Ovary (tissue), 3 donors: ENCODE measurements around the gene ATP2B2.

ENCODE experiments used
- POLR2A ChIP-seq: fragments of 450-650 bp; IDR thresholded peaks from one replicate; pipeline ENCODE4 v1.6.1; 2017; ENCODE audit warnings: antibody characterized with exemption, mild to moderate bottlenecking, moderate library complexity
- TF ChIP-seq, protein P1 (sequence below), 3 donors: fragments of 450-650 bp in 2 of 3; fragments of 200-600 bp in 1 of 3; IDR thresholded peaks; one replicate each; pipeline versions ENCODE4 v1.5.1 to v1.8.0; 2016 to 2022; ENCODE audit warnings: antibody characterized with exemption in 3 of 3, mild to moderate bottlenecking in 1 of 3
- donor health status: DM: no; HTN: no; CAD: no.

DNA sequence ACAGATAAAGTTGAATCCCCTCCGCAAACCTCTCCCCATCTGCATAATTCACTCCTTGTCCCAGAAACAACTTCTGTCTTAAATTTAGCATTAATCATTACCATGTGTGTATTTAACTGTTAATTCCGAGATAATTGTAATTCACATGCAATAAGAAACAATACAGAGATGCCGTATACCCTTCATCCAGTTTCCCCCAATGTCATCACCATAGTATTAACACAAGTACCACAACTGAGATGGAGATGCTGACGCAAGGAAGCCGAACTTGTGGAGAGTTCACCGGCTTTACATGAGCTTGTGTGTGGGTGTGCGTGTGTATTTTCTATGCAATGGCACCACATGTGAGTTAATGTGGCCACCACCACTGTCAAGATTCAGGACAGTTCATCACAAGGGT lies 144.9 kb downstream of the ATP2B2 start:
- TF ChIP-seq, protein P1, sequence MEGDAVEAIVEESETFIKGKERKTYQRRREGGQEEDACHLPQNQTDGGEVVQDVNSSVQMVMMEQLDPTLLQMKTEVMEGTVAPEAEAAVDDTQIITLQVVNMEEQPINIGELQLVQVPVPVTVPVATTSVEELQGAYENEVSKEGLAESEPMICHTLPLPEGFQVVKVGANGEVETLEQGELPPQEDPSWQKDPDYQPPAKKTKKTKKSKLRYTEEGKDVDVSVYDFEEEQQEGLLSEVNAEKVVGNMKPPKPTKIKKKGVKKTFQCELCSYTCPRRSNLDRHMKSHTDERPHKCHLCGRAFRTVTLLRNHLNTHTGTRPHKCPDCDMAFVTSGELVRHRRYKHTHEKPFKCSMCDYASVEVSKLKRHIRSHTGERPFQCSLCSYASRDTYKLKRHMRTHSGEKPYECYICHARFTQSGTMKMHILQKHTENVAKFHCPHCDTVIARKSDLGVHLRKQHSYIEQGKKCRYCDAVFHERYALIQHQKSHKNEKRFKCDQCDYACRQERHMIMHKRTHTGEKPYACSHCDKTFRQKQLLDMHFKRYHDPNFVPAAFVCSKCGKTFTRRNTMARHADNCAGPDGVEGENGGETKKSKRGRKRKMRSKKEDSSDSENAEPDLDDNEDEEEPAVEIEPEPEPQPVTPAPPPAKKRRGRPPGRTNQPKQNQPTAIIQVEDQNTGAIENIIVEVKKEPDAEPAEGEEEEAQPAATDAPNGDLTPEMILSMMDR (IDR thresholded peaks at IDR 0.05): no peak
- TF ChIP-seq POLR2A: no peak
